Uterus (tissue), 4 donors: ENCODE measurements around the gene BAD. TPM values are rescaled to one million over a fixed set of nuclear protein-coding genes. Genes with fewer than 3 reads are reported as not detected.
A peak's percentile ranks its signal among the peaks of the same experiment; 100 is the strongest.

Experiments used
- DNase-seq, 2 donors: peaks; one replicate each; pipeline ENCODE4 v3.0.0-alpha.2; 2019 to 2020
- H3K27ac ChIP-seq, 2 donors: fragments of 200-600 bp; sonication (generic); 1 replicate in 1 of 2; 2 replicates in 1 of 2; pipeline ENCODE4 v1.5.1; 2016 to 2018
- H3K27me3 ChIP-seq, 2 donors: fragments of 200-600 bp; sonication (generic); one replicate each; pipeline ENCODE4 v1.5.1; 2018 to 2019; ENCODE audit warnings: control low read depth in 1 of 2
- H3K36me3 ChIP-seq, 2 donors: fragments of 200-600 bp; sonication (generic); one replicate each; pipeline ENCODE4 v1.5.1; 2019; ENCODE audit warnings: control low read depth in 1 of 2
- H3K4me1 ChIP-seq, 2 donors: fragments of 200-600 bp; sonication (generic); one replicate each; pipeline ENCODE4 v1.5.1; 2018 to 2019; ENCODE audit warnings: control low read depth in 1 of 2
- H3K4me3 ChIP-seq, 2 donors: fragments of 200-600 bp; sonication (generic); 1 replicate in 1 of 2; 2 replicates in 1 of 2; pipeline ENCODE4 v1.5.1; 2018 to 2019; ENCODE audit warnings: mild to moderate bottlenecking in 1 of 2
- H3K9me3 ChIP-seq, 2 donors: fragments of 200-600 bp; sonication (generic); one replicate each; pipeline ENCODE4 v1.5.1; 2019; ENCODE audit warnings: control low read depth in 1 of 2
- POLR2A ChIP-seq, 2 donors: fragments of 450-650 bp; IDR thresholded peaks; one replicate each; pipeline ENCODE4 v1.6.1; 2016; ENCODE audit warnings: antibody characterized with exemption in 2 of 2, mild to moderate bottlenecking in 1 of 2, moderate library complexity in 1 of 2
- intact Hi-C: fragments of 100-400 bp; cut with DNase I; formaldehyde crosslinking; loops from one replicate; pipeline ENCODE4 v1.15.1; 2023; ENCODE audit warnings: low total_unique reads
- total RNA-seq, 4 donors: library from RNA; depleted of rRNA in 3 of 4; stranded (reverse); fragments of >200 nt in 3 of 4; gene quantifications; one replicate each; pipeline versions ENCODE4 v1.1.0 to v1.2.4, GENCODE V29; 2014 to 2023
- TF ChIP-seq, protein P1 (sequence below), 4 experiments: fragments of 200-600 bp in 2 of 4; fragments of 450-650 bp in 2 of 4; sonication (generic) in 2 of 4; IDR thresholded peaks; one replicate each; pipeline ENCODE4 v1.5.1; 2016 to 2019; ENCODE audit warnings: antibody characterized with exemption in 4 of 4, mild to moderate bottlenecking in 2 of 4, moderate library complexity in 1 of 4
- donor health status: DM: yes; HTN: yes; CAD: no.

Gene BAD
- total RNA-seq, 4 donors from 2014 or later: 54.8 to 72.9 (median 62.0) TPM

DNA sequence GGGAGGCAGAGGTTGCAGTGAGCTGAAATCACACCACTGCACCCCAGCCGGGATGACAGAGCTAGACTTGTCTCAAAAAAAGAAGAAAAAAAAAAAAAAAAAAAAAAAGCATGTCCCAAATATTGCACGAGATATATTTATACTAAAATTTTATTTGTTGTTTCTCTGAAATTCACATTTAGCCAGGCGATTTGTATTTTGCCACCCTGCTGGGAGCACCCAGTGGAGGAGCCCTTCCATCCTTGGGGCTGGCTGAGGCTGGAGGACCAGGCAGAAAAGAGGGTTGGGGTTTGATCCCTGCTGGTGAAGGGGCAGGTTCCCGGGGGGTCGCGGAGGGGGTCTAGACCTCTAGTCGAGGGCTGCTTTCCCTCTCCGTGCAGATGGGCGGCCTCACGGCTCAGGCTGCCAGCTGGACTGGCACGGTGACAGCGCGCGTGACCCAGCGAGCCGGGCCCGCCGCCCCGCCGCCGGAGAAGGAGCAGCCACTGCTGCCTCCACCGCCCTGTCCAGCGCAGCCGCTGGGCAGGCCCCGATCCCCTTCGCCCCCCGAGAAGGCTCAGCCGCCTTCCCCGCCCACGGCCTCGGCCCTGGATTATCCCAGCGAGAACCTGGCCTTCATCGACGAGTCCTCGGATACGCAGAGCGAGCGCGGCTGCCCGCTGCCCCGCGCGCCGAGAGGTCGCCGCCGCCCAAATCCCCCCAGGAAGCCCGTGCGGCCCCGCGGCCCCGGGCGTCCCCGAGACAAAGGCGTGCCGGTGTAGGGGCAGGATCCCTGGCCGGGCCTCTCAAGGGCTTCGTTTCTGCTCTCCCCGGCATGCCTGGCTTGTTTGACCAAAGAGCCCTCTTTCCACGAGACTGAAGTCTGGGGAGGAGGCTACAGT lies 14.7 kb upstream of the BAD start:
- TF ChIP-seq, protein P1, sequence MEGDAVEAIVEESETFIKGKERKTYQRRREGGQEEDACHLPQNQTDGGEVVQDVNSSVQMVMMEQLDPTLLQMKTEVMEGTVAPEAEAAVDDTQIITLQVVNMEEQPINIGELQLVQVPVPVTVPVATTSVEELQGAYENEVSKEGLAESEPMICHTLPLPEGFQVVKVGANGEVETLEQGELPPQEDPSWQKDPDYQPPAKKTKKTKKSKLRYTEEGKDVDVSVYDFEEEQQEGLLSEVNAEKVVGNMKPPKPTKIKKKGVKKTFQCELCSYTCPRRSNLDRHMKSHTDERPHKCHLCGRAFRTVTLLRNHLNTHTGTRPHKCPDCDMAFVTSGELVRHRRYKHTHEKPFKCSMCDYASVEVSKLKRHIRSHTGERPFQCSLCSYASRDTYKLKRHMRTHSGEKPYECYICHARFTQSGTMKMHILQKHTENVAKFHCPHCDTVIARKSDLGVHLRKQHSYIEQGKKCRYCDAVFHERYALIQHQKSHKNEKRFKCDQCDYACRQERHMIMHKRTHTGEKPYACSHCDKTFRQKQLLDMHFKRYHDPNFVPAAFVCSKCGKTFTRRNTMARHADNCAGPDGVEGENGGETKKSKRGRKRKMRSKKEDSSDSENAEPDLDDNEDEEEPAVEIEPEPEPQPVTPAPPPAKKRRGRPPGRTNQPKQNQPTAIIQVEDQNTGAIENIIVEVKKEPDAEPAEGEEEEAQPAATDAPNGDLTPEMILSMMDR (IDR thresholded peaks at IDR 0.05): peak in 1 of 4 experiments; percentile 4
- no peak for TF ChIP-seq POLR2A (IDR thresholded peaks at IDR 0.05)
- DNase-seq: peak; percentile 43 to 58
- H3K36me3 ChIP-seq: no peaks in the 10 kb centered on the region
- H3K9me3 ChIP-seq: no peaks in the 10 kb centered on the region
- H3K4me1 ChIP-seq: peaks cover 0 to 20% of the 10 kb centered on the region in 2 donors
- peak overlapping the region in 1 of 2 donors; percentile 63 for H3K27ac ChIP-seq
- intact Hi-C loops: loop anchor here (5.0 kb wide), 1 partner anchor 92 kb away; the partner anchor contains the start of gene FERMT3
- H3K4me3 ChIP-seq: peak overlapping the region; percentile 4 to 16
- H3K27me3 ChIP-seq: peaks cover 15 to 19% of the 10 kb centered on the region in 2 donors

DNA sequence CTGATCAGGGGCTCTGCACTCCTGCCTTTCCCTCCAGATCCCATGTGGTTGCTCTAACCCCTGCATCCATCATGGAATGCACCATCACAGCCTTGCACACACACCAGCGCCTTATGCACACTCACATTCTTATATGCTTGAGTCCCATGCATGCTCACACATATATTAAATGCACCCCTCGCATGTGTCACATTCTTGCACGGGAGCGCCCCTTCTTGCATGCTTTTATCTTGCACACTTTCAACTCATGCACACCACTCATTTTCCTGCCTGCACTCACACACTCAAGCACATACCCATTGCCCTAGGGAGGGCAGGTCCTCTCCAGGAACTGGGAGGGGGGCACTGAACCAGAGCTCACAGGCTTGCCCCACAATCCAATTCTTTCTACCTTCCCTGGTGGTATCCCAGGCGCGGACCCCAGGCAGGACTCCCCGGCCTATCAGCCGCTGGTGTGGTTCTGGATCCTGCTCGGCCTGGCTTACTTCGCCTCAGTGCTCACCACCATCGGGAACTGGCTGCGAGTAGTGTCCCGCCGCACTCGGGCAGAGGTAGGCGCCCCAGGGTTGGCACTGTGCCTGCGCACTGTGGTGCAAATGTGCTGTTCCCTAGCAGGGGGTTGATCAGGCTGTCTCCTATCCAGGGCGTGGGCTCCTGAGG lies 13.4 kb upstream of the BAD start:
- Histone ChIP-seq H3K27ac (no peak overlapping the region), H3K9me3 (no peaks in the 10 kb centered on the region), H3K27me3 (peaks cover 19% of the 10 kb centered on the region in 2 donors), H3K4me1 (peaks cover 0 to 17% of the 10 kb centered on the region in 2 donors), H3K4me3 (no peak overlapping the region), H3K36me3 (no peaks in the 10 kb centered on the region)
- TF ChIP-seq POLR2A (IDR thresholded peaks at IDR 0.05): no peak
- TF ChIP-seq, protein P1 (IDR thresholded peaks at IDR 0.05): no peak
- intact Hi-C loops: loop anchor here (5.0 kb wide), 1 partner anchor 91 kb away; the partner anchor contains the start of gene FERMT3
- DNase-seq: no peak

DNA sequence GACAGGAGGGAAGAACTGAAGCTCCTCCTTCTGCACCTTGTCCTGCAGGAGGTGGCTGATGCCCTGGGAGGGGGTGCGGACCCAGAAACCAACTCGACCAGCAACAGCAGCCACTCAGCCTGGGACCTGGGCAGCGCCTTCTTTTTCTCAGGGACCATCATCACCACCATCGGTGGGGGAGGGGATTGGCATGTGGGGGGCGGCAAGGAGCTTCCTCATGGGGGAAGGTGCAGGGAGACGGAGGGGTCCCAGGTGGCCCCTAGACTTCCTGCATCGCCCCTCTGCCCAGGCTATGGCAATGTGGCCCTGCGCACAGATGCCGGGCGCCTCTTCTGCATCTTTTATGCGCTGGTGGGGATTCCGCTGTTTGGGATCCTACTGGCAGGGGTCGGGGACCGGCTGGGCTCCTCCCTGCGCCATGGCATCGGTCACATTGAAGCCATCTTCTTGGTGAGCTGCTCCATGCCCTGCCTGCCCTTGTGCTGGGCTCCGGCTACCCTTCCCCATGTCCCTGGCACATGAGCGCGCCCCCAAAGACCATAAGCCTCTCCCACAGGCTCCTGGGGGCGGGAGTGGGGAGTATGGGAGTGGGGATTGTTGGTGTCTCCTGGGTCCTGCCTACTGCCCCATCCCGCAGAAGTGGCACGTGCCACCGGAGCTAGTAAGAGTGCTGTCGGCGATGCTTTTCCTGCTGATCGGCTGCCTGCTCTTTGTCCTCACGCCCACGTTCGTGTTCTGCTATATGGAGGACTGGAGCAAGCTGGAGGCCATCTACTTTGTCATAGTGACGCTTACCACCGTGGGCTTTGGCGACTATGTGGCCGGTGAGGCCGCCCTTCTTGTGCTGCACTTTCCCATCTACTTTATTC lies 12.6 kb upstream of the BAD start:
- DNase-seq: no peak
- Histone ChIP-seq H3K27me3 (peaks cover 20 to 27% of the 10 kb centered on the region in 2 donors), H3K4me1 (peaks cover 0 to 22% of the 10 kb centered on the region in 2 donors), H3K36me3 (no peaks in the 10 kb centered on the region), H3K27ac (no peak overlapping the region), H3K4me3 (no peak overlapping the region), H3K9me3 (no peaks in the 10 kb centered on the region)
- no peak for TF ChIP-seq POLR2A (IDR thresholded peaks at IDR 0.05)
- TF ChIP-seq, protein P1 (IDR thresholded peaks at IDR 0.05): no peak
- intact Hi-C loops: loop anchor here (5.0 kb wide), 1 partner anchor 90 kb away; the partner anchor contains the start of gene FERMT3

DNA sequence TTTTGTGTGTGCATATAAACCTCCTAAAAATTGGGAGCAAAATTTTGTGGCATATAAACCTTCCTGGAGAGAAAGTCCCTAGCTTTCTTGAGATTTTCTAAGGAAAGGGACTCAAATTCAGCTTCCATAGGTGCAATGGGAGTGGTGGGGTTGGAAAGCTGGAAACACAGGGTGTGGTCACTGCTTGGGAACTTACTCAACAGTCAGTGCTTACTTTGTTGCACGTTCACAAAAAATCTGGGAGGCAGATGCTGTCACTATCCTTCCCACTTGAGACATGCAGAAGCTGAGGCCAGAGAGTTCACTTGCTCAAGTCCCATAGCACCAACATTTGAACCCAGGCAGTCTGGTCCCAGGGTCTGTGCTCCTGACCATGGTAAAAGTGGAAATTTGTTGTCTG lies 11.8 kb upstream of the BAD start:
- intact Hi-C loops: loop anchor here (5.0 kb wide), 1 partner anchor 89 kb away; the partner anchor contains the start of gene FERMT3
- TF ChIP-seq POLR2A (IDR thresholded peaks at IDR 0.05): no peak
- TF ChIP-seq, protein P1 (IDR thresholded peaks at IDR 0.05): no peak
- H3K9me3 ChIP-seq: no peaks in the 10 kb centered on the region
- no peak overlapping the region for H3K4me3 ChIP-seq
- H3K27me3 ChIP-seq: peaks cover 20 to 27% of the 10 kb centered on the region in 2 donors
- no peak overlapping the region for H3K27ac ChIP-seq
- DNase-seq: no peak
- H3K4me1 ChIP-seq: peaks cover 0 to 30% of the 10 kb centered on the region in 2 donors
- H3K36me3 ChIP-seq: no peaks in the 10 kb centered on the region
